GM19240 (cell line): ENCODE data around the gene RGSL1.

ENCODE experiments used
- DNase-seq: peaks from one replicate; pipeline ENCODE4 v3.0.0; 2011; ENCODE audit warnings: low spot score; ENCODE audit not compliant: insufficient read length

RGSL1 gene

DNA sequence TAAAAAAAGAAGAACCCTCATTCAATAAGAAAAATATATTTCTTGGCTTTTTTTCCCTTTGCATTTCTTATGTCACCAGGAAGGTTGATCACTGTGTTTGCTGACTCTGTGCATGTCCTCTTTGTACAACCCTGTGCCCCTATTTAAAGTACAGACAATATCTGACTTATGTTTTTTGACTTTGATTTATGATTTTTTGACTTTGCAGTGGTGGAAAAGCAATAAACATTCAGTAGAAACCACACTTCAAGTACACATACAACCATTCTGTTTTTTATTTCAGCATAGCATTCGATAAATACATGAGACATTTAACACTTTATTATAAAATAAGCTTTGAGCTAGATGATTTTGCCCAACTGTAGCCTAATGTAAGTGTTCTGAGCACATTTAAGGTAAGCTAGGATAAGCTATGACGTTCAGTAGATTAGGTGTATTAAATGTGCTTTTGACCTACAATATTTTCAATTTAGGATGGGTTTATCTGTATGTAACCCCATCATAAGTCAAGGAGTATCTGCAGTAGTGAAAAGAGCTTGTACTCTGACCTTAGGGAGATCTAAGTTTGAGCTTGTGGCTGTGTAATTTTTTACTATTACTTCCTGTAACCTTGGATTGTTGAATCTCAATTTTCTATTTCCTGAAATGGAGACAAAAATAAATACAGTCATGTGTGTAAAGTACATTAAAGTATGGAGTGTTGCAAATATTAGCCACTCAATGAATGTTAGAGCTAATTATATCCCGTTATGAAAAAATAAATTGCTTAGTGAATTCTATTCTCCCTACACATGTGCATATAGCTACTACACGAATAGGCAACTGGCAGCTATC lies 137.9 kb downstream of the RGSL1 start:
- DNase-seq, result no peak

DNA sequence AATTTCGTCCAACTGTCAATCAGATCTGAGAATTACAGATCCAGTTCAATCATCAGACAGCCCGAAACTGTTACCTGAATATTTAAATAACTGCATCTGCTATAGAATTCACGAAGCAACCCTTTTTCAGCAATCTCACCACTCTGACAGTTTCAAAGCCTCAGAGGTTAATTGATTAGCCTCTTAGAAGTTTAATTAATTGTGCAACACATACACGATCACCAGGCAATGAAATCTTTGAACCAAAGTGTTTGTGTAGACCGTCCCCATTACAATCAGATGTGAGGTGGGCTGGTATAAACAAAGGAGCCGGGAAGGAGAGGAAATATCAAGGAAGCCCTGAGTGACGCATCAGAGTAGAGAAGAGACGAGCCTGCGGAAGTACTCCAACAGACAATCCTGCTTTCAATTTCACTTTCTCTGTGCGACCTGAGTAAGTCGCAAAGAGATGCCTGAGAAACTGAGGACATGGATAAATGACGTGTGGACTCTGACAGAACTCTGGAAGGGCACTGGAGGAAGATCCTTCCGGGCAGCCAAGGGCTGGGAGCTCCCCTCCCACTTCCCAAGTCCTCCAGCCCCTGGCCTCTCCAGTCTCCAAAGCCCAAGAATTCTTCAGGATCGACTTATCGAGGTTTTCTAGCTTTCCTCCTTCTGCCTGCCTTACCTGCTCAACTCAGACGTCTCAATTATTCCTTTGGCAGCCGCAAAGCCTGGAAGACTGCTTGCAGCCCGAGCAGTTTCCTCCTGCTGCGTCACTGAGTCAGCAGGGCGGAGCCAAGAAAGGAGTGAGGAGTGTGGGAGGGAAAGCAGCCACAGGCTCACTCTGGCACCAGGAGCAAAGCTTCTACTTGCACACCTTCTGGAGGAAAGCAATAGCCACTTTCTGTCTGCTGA lies 138.8 kb downstream of the RGSL1 start, which contains the start of gene RNASEL:
Gene RNASEL (minus strand): TSS at position 757 of the 897 bp plus-strand sequence. CDS start 2,450 bp downstream, outside the sequence.
- DNase-seq, result peak; percentile 55

DNA sequence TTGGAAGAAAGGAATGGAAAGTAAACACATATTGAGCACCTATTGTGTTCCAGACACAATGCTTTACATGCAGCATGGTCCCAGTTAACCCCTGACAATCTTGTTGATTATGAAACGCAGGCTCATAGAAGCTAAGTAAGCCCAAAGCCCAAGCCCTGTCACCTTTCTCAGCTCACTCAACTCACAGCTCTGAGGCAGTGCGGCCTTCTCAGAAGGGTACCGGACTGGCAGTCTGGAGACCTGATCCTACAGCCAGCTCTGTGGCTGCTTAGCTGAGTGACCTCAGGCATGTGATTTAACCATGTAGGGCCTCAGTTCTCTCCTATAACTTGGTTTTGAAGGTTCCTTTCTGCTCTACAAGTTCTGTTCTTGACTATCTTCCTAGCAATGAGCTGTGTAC lies 139.6 kb downstream of the RGSL1 start:
- DNase-seq, result no peak

DNA sequence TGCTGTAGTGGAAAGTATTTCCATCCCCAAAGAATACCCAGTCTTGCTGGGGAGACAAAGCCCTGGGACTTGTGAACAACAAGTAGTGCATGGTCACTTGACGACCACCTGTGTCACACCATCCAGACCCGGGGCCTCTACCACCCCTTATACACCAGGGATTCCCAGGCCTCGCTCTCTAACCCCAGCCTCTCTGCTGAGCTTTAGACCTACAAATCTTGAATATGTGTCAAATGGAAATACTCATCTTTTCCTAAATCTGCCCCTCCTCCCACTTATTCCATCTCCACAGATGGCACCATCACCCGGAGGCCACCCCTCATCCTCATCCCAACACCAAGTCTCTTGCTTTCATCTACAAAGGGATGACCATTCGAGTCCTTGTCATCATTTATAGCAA lies 140.0 kb downstream of the RGSL1 start:
- DNase-seq, result no peak

DNA sequence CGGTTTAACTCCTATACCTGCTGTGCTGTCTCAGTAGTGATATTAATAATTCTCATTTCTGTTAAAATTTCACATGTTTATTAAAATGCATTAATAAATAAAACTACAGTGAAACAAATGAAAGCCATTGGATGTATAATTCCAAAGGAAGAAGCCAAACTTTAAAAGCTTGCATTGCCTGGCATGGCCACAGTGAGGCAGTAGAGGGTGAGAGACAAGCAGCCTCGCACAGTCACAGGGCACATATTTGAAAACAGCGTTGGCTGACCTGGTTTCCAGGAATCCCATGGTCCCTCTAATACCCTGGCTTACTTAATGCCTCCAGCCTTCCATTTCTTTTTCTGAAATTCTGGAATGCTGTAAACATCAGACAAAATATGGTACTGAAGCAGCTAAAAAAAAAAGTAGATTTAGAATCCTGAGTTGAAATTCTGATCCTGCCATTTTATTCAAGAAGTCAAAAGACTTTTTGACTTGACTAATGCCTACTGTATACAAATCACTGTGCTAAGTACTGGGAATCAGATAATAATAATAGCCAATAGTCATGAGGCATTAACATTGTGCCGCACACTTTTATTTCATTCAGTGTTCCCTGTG lies 145.8 kb downstream of the RGSL1 start:
- DNase-seq, result no peak

DNA sequence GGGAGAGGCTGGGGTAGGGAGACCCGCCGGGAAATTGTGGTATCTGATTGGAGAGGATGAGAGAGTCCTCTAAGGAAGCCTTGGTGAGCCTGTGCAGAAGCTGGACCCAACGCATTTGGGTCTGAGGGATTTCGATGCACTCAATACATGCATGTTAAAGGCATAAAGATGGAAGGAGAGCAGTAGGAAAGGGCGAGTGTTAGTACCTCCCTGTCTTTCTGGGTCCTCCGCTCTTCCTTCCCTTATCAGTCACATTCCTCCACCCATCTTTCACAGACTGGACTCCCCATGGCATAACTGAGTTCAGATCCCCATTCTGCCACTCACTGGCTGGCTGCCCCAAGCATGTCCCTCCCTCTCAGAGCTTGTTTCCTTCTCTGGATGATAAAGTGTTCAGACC lies 147.0 kb downstream of the RGSL1 start:
- no peak for DNase-seq

DNA sequence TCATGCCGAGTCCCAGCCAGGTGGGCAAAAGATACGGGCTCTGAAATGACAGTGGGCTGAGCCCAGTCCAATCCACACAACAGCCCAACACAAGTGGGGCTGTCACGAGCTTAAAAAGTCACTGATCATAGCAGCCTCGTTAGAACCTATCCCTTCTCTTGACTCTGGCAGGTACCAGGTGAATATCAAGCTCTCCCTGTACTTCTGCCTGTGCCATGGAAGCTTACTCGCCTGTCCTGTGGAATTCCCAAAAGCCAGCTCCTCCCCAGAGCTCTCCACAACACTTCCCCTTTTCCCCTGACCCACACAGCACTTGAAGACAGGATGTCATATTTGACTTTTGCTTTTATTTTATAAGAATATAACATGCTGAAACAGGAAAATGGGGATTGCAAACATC lies 148.3 kb downstream of the RGSL1 start:
- DNase-seq, result no peak

DNA sequence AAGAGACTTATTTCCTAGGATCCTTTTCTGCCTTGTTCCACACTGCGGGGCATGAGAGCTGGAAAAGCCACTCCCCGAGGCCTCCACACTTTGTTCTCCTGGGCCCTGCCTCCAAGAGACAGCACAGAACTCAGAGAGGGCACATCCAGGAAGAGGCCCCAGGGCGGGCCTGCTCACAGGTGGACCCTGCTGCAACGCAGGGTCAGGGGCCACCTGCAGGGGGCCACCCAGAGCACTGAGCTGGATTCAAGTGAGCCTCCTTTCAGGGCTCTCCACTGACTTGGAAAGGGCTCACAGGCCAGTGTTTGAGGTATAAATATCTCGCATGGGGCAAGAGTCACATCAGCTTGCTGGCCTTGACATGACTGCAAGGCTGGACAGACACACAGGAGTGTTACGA lies 149.4 kb downstream of the RGSL1 start:
- DNase-seq, result no peak

DNA sequence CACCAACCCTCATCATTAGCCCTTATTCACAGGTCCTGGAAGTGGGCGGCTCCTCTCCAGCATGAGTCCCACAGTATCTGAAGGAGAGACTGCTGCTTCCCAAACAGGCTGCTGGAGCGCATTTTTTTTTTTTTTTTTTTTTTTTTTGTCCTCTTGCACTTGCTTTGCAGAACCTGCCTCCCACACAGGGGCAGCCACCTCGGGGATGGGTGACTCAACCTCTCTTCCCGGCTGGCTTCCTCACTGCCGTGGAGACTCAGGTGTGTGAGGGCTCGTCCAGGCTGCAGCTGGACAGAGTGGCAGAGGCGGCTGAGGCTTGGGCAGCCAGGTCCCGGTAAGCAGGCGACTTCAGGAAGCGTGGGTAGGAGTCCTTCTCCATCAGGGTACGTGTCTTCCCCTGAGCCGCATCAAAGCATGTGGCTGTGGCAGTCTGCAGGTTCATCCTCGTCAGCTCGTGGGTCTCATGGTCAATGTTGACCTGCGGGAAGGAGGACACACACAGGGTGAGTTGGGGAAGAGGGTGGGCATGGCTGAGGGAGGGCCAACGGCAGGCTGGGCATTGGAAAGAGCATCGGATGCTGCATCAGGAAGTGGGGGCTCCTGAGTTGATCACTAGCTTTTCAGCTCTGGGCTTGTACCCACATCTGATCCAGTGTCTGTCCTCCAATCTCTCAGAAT lies 150.2 kb downstream of the RGSL1 start:
- no peak for DNase-seq

DNA sequence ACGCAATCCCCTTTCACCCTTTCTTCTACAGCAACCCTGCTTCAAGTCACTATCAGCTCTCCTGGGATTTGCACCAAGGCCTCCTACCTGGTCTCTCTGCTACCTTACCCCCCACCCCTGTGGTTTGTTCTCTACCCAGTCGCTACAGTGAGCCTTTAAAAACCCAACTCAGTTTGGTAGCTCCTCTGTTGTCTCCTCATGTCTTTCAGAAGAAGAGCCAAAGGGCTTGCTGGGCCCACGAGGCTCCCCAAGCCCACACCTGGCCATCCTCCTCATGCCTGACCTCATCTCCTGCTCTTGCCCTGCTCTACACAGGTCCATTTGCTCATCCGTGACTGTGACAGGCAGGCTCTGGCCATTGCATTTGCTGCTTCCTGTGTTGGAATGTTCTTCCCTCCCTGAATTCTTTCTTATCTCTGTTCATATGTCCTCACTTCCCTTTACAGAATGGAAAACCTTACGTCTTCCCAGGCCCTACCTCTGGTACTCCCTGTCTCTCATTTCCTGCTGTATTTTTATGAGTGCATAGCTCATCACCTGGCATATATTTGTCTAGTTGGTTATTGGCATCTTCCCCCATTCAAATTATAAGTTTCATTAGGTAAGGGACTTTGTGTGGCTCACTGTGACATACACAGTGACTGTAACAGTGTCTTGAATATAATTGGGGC lies 150.9 kb downstream of the RGSL1 start:
- no peak for DNase-seq

DNA sequence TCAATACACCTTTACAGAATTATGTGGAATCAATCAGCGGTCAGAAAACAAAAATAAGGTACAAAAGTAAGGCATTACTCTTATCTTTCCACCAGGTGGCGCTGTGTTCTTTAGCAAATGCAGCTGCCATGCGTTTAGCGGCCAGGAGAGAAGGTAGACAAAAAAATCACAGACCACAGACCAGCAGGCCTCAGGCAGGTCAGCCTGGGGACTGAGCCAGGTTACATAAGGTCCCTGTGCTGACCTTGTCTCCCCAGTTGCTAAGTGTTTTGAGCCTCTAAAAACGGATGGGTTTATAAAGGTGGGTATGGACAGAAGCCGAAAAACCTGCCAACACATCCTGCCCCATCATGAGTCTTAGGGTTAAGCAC lies 151.5 kb downstream of the RGSL1 start:
- no peak for DNase-seq

DNA sequence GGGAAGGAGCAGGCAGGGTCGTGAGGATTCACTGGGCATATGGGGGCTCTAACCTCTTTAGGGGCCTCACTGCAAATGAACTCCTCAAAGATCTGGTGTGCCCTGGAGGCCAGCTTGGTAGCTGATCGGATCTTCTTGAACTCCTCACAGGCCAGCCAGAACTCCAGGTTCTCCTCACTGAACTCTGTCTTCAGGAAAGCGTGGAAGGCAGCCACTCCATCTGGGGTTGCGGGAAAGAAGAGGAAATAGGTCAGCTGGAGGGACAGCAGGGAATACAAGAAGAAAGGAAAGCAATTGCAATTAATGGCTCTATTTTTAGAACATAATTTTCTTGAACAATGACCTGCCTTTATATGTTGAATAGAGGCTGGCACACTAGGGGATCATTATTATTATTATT lies 152.0 kb downstream of the RGSL1 start:
- no peak for DNase-seq

DNA sequence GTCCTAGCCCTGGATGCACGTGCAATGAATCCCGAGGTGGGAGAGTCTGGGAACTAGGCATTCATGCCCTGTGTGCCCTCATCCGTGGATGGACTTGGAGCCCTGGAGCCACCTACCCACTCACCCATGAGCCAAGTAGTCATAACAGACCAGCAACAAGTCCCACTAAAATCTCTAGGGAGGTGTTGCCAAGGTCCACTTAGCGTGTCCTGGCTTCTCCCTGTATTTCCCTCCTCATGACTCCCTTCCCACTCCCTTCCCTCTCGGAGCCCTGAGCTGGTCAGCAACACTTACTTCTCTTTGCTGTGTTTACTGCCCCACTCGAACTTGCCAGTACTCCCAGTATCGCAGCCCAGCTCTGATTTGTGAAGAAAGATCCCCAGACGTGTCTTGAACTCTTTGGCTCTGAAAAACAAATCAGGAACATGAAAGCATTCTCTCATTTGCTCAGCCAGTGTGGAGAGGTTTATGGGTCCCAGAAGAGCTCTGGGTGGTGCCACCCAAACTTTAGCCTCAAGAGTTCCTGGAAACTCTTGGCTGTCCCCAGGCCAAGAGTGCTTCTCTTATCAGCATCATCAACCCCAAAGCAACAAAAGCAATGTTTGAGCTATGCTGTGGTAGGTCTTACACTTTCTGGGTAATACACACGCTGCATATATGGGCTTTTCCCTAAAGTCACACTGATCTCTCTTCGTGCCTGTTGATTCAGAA lies 153.1 kb downstream of the RGSL1 start:
- DNase-seq, result no peak

DNA sequence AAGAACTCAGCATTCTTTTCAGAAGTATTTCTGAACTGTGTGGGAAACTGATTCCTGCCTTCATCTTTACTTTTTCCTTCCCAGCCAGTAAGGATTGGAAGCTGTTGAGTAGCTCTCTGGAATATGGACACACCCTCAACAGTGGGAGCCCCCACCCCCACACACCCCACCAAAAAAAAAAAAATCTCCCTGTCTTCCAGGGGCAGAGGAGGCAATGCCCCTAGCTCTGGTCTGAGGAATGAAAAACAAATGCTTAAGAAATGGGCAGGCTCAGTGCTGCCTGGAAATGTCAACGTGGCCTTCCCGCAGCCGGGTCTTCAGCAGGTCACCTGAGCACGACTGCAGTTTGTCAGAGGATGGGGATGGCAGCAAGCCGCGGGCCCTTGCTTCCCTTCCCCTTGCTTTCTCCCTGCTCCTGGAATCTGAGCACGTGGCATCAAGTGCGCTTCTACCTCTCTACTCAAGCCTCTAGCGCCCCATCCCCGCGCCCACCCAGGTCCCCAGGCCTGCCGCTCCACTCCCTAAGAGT lies 153.8 kb downstream of the RGSL1 start:
- no peak for DNase-seq

DNA sequence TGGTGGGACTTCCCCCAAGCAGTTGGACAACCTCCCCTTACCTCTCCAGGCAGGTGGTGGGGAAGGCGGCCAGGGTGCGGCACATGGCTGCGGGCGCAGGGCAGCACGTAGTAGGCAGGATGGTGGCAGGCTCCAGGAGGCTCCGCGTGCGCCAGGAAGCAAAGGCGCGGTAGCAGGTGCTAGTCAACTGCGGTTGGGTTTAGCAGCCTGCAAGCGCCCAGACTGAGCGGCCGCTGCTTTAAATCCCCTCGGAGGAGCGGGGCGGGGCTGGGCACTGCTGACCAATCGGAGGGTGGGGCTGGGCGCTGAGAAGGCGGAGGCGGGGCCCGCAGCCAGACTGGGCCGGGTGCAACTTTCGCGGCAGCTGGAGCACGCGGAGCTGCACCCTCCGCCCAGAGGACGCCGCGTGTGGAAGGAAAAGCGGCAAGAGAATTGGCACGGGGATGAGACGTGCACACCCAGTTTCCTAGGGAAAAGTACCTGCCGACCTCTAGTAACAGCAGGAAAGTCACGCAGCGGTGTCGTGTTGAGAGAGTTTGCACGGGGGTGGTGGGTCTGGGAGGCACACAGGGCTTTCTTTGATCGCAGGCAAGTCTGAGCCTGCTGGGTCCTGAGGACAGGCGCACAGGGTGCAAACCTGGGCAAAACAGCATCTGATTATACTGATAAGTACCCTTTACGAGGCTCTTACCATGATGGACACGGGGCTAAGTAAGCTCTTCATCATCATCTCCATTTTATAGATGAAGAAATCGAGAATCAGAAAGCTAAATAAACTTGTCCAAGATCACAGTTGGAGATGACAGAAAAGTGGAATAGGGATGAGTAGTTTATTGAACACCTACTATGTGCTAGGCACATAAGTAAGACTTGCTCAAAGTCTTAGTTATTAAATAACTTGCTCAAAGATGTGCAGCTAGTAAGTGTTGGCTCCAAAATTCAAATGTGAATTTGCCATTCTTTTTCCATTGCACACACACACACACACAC lies 154.5 kb downstream of the RGSL1 start, which contains the start of gene RGS16:
Gene RGS16 (minus strand): TSS at position 215 of the 990 bp plus-strand sequence. CDS start 130 bp downstream, at position 85.
- DNase-seq, result peak; percentile 86

DNA sequence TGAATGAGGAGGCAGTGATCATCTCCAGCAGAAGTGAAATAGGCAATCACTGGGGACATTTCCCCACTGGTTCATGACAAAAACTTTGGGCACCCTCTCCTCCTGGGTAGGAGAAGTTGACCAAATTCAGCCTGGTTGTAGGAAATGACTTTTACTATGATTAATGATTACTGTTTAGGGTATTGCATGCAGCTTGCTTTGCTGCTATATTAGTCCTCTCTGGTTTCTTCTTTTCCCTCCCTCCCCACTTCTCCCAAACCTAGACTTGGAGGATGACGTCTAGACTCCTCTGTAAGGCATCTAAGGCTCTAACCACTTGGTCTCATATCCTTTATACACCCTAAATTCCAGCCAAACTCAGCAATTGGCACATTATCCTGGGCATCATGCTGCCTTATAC lies 157.6 kb downstream of the RGSL1 start:
- DNase-seq, result no peak

DNA sequence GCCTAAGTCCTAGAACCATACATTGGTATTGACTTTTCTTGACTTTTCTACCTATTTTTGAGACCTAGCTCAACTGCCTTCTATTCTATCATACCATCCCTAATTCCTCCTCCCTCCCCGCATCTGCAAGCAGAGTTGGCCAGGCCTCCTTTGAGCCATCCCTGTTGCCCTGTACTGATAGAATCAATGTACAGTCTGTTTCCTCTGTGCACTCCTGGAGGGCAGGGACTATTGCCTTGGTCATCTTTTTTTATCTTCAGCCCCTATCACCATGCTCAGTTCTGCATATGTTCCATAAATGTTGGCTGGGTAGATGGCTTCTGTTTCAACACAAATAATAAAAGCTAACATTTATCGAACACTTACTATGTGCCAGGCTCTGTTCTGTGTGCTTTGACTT lies 158.3 kb downstream of the RGSL1 start:
- no peak for DNase-seq

DNA sequence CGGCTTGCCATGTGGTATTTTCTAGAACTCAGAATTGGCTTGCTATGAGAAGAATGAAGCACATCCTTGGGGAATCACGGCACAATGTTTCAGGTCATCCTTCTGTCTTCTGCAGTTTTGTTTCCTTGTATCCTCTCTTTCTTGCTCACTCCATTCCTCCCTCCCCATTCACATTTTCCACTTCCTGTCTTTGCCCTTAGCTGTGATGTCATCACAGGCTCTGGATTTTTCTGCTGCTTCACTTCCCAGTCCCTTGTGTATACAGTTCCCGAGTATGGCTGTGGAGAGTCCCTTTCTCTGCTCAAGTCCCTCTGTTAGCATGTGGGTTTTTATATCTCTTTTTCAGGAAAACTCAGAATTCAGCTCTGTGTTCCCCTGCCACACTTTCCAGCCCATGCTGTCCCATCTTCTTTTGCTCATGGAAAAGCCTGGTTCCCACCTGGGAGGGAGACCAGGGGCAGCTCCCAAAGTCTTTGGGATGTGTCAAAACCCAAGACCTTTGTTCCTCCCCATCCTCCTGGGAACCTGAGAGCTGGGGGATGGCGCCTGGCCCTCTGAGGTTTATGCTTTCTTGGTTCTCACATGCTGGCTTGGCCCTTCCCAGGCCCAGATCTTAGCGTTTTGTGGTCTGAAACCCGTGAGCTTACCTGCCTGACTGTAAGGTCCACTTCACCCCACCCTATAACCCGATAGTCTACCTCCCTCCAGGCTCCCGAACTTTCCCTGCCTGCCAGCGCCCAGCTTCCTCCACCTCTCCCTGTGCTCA lies 159.1 kb downstream of the RGSL1 start:
- no peak for DNase-seq
